Measurements from ENCODE around the gene DNAAF2.
"Not testable (repeated sequence)": the region's sequence is repeated elsewhere in the genome, so short reads cannot be mapped to it uniquely, and the experiment has no call there.

DNAAF2 gene

GRCh38 chr14:49585803-49586672 is 49.0 kb downstream of the DNAAF2 start, which contains the start of gene RPS29:
Gene RPS29, minus strand, starts transcription at chr14:49586380. Its CDS starts 34 bp downstream, at chr14:49586346.
- in situ Hi-C loops (cut with MboI; ENCODE audit: low sequenced_read_pairs) = no loop called here

- in situ Hi-C loops (cut with MboI; ENCODE audit: low sequenced_read_pairs) = not testable (repeated sequence)
Measured at GRCh38 chr14:49584981-49585640, 49.9 kb downstream of the DNAAF2 start.

- in situ Hi-C loops (cut with MboI; ENCODE audit: low sequenced_read_pairs) = no loop called here
Measured at GRCh38 chr14:49584058-49584457, 51.0 kb downstream of the DNAAF2 start.

- in situ Hi-C loops (cut with MboI; ENCODE audit: low sequenced_read_pairs) = no loop called here
Measured at GRCh38 chr14:49583629-49584028, 51.4 kb downstream of the DNAAF2 start.

GRCh38 chr14:49582113-49582977 is 52.7 kb downstream of the DNAAF2 start:
- in situ Hi-C loops (cut with MboI; ENCODE audit: low sequenced_read_pairs) = no loop called here

GRCh38 chr14:49581209-49582112 is 53.6 kb downstream of the DNAAF2 start:
- in situ Hi-C loops (cut with MboI; ENCODE audit: low sequenced_read_pairs) = no loop called here

GRCh38 chr14:49579841-49580240 is 55.2 kb downstream of the DNAAF2 start:
- in situ Hi-C loops (cut with MboI; ENCODE audit: low sequenced_read_pairs) = no loop called here

- in situ Hi-C loops (cut with MboI; ENCODE audit: low sequenced_read_pairs) = no loop called here
Measured at GRCh38 chr14:49578141-49578540, 56.9 kb downstream of the DNAAF2 start.
